Measurements from ENCODE around the gene SHE. TPM values are rescaled to one million over a fixed set of nuclear protein-coding genes. Genes with fewer than 3 reads are reported as not detected.

Gene SHE
- total and polyA plus RNA-seq, 2 of the 8 experiments (the other 6 are each of a cell fraction or from before 2014, with no cell fraction given): 0.44 to 0.45 TPM

DNA sequence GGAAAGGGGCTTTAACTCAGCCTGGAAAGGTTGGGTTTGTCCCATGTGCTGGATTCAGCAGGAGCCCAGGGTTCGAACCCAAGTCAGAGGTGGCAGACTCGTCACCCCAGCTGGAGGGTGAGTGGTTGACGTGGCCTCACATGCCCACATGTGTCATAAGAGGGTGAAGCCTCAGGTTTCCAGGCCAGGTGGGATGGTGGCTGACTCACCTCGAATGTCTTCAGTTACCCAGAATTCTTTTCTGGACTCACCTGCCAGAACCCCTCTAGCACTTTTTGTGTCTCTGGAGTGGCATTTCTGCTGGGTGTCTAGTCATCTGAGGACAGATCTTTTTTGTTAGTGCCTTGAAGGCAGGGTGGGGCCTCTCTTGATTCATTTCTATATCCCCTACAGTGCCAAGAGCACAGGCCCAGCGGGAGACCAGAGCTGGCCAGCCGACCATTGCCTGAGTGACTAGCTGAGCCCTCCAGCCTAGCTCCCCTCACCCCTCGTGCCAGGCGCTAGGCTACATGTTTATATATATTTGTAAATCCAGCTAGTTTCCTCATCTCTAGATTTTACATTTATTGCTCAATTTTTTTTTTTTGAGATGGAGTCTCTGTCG is 68.9 kb downstream of the SHE start:
- no peaks in the 10 kb centered on the region for H3K79me1 ChIP-seq (ENCODE audit: low read depth, low read length)
- WGBS, 2 experiments (ENCODE audit: extremely low coverage in 1 of 2, insufficient coverage in 1 of 2, insufficient read length in 1 of 2, insufficient replicate concordance in 2 of 2, low coverage in 1 of 2, low lambda C conversion rate in 2 of 2, missing lambda C conversion rate in 1 of 2): 82% methylated on average over 9 of the region's 9 CpGs; no CpG with 5 or more reads in 1 of the 2 experiments
- H3K18ac ChIP-seq (ENCODE audit: extremely low read depth, low read length): peak overlapping the region; percentile 78
- FAIRE-seq: no peak
- H2BK5ac ChIP-seq (ENCODE audit: low read depth, low read length): no peak overlapping the region
- H4K5ac ChIP-seq (ENCODE audit: insufficient read length, low read depth, low read length): no peak overlapping the region
- no peak overlapping the region for H3K9ac ChIP-seq (replicated peaks in 1 of 4; ENCODE audit: extremely low read depth in 1 of 4, low read depth in 3 of 4, low read length in 3 of 4)
- H2BK12ac ChIP-seq (ENCODE audit: low read depth, low read length): peak overlapping the region; percentile 77; the same call in 1 of the 2 replicates
- no peak overlapping the region for H3K4me3 ChIP-seq (ENCODE audit: extremely low read depth in 1 of 4, insufficient read depth in 2 of 4, low read depth in 3 of 4, low read length in 4 of 4)
- H2AK5ac ChIP-seq (ENCODE audit: low read depth, low read length): 0 out of 2 replicates have a peak overlapping the region, but pooled peaks have one; percentile 86
- no peaks in the 10 kb centered on the region for H3K79me2 ChIP-seq (ENCODE audit: control insufficient read depth in 1 of 2, insufficient read depth in 2 of 2, low read length in 2 of 2)
- H2BK120ac ChIP-seq (replicated peaks; ENCODE audit: low read depth, low read length): no peak overlapping the region
- no peaks in the 10 kb centered on the region for H3K9me3 ChIP-seq (ENCODE audit: insufficient read depth in 2 of 2, low read depth in 1 of 2, low read length in 1 of 2)
- no peak overlapping the region for H3K27ac ChIP-seq (ENCODE audit: low read depth, low read length)
- no peak for DNase-seq (ENCODE audit: low read depth in 1 of 2, low spot score in 2 of 2)
- H2BK15ac ChIP-seq (ENCODE audit: low read length): 0 out of 2 replicates have a peak overlapping the region, but pooled peaks have one; percentile 61
- H3K23me2 ChIP-seq (ENCODE audit: low read depth, low read length): no peaks in the 10 kb centered on the region
- peaks cover 8 to 20% (median 16%) of the 10 kb centered on the region in 4 experiments for H3K4me1 ChIP-seq (replicated peaks in 1 of 4; ENCODE audit: control insufficient read depth in 3 of 4, insufficient read depth in 4 of 4, low read length in 3 of 4)
- H4K8ac ChIP-seq (ENCODE audit: extremely low read depth, insufficient read depth, low read length): no peak overlapping the region; the same call in 1 of the 2 replicates
- CTCF ChIA-PET (ENCODE audit: partially characterized antibody): interaction anchor here (0.6 to 2.7 kb wide), 5 partner anchors 9 to 113 kb away, joined by 3 to 7 read pairs (median 5); no protein-coding TSS in a partner anchor
- H3K14ac ChIP-seq (ENCODE audit: insufficient read length): no peak overlapping the region
- no peak overlapping the region for H3K56ac ChIP-seq (replicated peaks; ENCODE audit: insufficient read length, low read depth, low read length)
- H3K4me2 ChIP-seq (ENCODE audit: insufficient read depth in 1 of 2, low read depth in 2 of 2, low read length in 2 of 2): no peak overlapping the region
- no peak overlapping the region for H2AFZ ChIP-seq (ENCODE audit: low read length)
- no peak overlapping the region for H2BK20ac ChIP-seq (ENCODE audit: low read length)
- no peaks in the 10 kb centered on the region for H4K20me1 ChIP-seq (replicated peaks in 1 of 2; ENCODE audit: control insufficient read depth in 1 of 2, insufficient read depth in 2 of 2, low read length in 2 of 2)
- no peak overlapping the region for H3K23ac ChIP-seq (ENCODE audit: insufficient read length)
- no peak overlapping the region for H3K4ac ChIP-seq (replicated peaks; ENCODE audit: insufficient read length, low read depth, low read length)
- peaks cover 0 to 2% (median 0%) of the 10 kb centered on the region in 4 experiments; a peak in 1 of 7 replicates for H3K27me3 ChIP-seq (replicated peaks in 1 of 4; ENCODE audit: control insufficient read depth in 3 of 4, extremely low read depth in 1 of 4, insufficient read depth in 3 of 4, low read length in 3 of 4)
- POLR2A ChIA-PET (ENCODE audit: partially characterized antibody): no interaction called here
- no peaks in the 10 kb centered on the region for H3K36me3 ChIP-seq (ENCODE audit: control insufficient read depth in 2 of 4, insufficient read depth in 4 of 4, low read length in 3 of 4)
- H4K91ac ChIP-seq (replicated peaks; ENCODE audit: insufficient read length, low read length): no peak overlapping the region
- TF ChIP-seq, protein P1, sequence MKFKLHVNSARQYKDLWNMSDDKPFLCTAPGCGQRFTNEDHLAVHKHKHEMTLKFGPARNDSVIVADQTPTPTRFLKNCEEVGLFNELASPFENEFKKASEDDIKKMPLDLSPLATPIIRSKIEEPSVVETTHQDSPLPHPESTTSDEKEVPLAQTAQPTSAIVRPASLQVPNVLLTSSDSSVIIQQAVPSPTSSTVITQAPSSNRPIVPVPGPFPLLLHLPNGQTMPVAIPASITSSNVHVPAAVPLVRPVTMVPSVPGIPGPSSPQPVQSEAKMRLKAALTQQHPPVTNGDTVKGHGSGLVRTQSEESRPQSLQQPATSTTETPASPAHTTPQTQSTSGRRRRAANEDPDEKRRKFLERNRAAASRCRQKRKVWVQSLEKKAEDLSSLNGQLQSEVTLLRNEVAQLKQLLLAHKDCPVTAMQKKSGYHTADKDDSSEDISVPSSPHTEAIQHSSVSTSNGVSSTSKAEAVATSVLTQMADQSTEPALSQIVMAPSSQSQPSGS (IDR thresholded peaks at IDR 0.05; ENCODE audit: low read length): no peak
- TF ChIP-seq SIX5 (IDR thresholded peaks at IDR 0.05; ENCODE audit: low read depth, low read length) (no peak), NANOG (IDR thresholded peaks at IDR 0.05; ENCODE audit: insufficient read depth, low read depth, low read length, poor library complexity, severe bottlenecking) (no peak), MAFK (IDR thresholded peaks at IDR 0.05; ENCODE audit: low read depth, low read length) (no peak), CHD1 (IDR thresholded peaks at IDR 0.05; ENCODE audit: low read depth, low read length) (no peak), CBX5 (IDR thresholded peaks at IDR 0.05; ENCODE audit: low read depth, low read length) (no peak), GTF2F1 (IDR thresholded peaks at IDR 0.05; ENCODE audit: borderline replicate concordance, low read depth, low read length) (no peak), CEBPB (IDR thresholded peaks at IDR 0.05; ENCODE audit: low read depth, low read length) (no peak)
- TF ChIP-seq, protein P2, sequence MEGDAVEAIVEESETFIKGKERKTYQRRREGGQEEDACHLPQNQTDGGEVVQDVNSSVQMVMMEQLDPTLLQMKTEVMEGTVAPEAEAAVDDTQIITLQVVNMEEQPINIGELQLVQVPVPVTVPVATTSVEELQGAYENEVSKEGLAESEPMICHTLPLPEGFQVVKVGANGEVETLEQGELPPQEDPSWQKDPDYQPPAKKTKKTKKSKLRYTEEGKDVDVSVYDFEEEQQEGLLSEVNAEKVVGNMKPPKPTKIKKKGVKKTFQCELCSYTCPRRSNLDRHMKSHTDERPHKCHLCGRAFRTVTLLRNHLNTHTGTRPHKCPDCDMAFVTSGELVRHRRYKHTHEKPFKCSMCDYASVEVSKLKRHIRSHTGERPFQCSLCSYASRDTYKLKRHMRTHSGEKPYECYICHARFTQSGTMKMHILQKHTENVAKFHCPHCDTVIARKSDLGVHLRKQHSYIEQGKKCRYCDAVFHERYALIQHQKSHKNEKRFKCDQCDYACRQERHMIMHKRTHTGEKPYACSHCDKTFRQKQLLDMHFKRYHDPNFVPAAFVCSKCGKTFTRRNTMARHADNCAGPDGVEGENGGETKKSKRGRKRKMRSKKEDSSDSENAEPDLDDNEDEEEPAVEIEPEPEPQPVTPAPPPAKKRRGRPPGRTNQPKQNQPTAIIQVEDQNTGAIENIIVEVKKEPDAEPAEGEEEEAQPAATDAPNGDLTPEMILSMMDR (IDR thresholded peaks at IDR 0.05; ENCODE audit: control extremely low read depth in 1 of 3, insufficient read depth in 1 of 3, low read depth in 1 of 3, low read length in 3 of 3): no peak

All from H1 (cell line).